Ovary (tissue), 9 donors: ENCODE measurements around the gene GREM1. TPM values are rescaled to one million over a fixed set of nuclear protein-coding genes. Genes with fewer than 3 reads are reported as not detected.

ENCODE experiments used
- DNase-seq, 5 donors: peaks; one replicate each; pipeline ENCODE4 v3.0.0-alpha.2; 2019 to 2020
- H3K27ac ChIP-seq, 2 donors: fragments of 200-600 bp; one replicate each; pipeline versions ENCODE4 v1.5.1 to v1.8.0; 2019 to 2022
- H3K27me3 ChIP-seq: fragments of 200-600 bp; one replicate; pipeline ENCODE4 v1.8.0; 2022
- H3K36me3 ChIP-seq: fragments of 200-600 bp; sonication (generic); one replicate; pipeline ENCODE4 v1.5.1; 2019
- H3K4me1 ChIP-seq: one replicate; pipeline ENCODE4 v1.8.1; 2013; ENCODE audit warnings: mild to moderate bottlenecking, moderate library complexity; ENCODE audit not compliant: insufficient read depth
- H3K4me3 ChIP-seq: fragments of 200-600 bp; sonication (generic); one replicate; pipeline ENCODE4 v1.5.1; 2017
- H3K9me3 ChIP-seq, 2 donors: fragments of 200-600 bp in 1 of 2; sonication (generic) in 1 of 2; one replicate each; pipeline versions ENCODE4 v1.5.1 to v1.8.1; 2013 to 2019; ENCODE audit warnings: mild to moderate bottlenecking in 1 of 2, moderate library complexity in 1 of 2
- CTCF ChIP-seq, 3 donors: fragments of 450-650 bp in 2 of 3; fragments of 200-600 bp in 1 of 3; IDR thresholded peaks; one replicate each; pipeline versions ENCODE4 v1.5.1 to v1.8.0; 2016 to 2022; ENCODE audit warnings: antibody characterized with exemption in 3 of 3, mild to moderate bottlenecking in 1 of 3
- EP300 ChIP-seq: sonication (generic); formaldehyde crosslinking; IDR thresholded peaks from one replicate; pipeline ENCODE4 v1.6.1; 2017; ENCODE audit warnings: antibody characterized with exemption
- POLR2A ChIP-seq: fragments of 450-650 bp; IDR thresholded peaks from one replicate; pipeline ENCODE4 v1.6.1; 2017; ENCODE audit warnings: antibody characterized with exemption, mild to moderate bottlenecking, moderate library complexity
- WGBS, 3 donors: extraction: QIAGEN DNeasy Blood & Tissue Kit in 1 of 3; methylation state at CpG; one replicate each; pipeline versions ENCODE4 v1.1.5 to v1.1.7; 2013 to 2017; 5-methylcytosine and 5-hydroxymethylcytosine counted together
- intact Hi-C, 4 donors: fragments of 100-400 bp; cut with DNase I; formaldehyde crosslinking; loops; one replicate each; pipeline versions ENCODE4 v1.11.0 to v1.15.1; 2022 to 2023
- polyA plus RNA-seq, 2 donors: library from polyadenylated mRNA; stranded (reverse); fragments of 200-250 nt in 1 of 2; fragments of 350-450 nt in 1 of 2; fragmentation: Illumina TruSeq in 1 of 2; extraction: RNeasy Lipid Tissue Mini Kit (QIAGEN cat#74804) in 1 of 2; gene quantifications; one replicate each; pipeline ENCODE4 v1.2.3, GENCODE V29; 2013 to 2014
- total RNA-seq, 7 donors: library from RNA; depleted of rRNA in 2 of 7; stranded (reverse); fragments of >200 nt in 2 of 7; fragmentation: NEBNext Ultra II Directional in 3 of 7; extraction: Animal tissue kit (Norgen Biotek cat#: 25700) in 3 of 7; gene quantifications; one replicate each; pipeline versions ENCODE4 v1.1.0 to v1.2.4, GENCODE V29; 2016 to 2023
- donor health status: DM: no; HTN: no; CAD: no; lungs with moderate emphysema.
- donor health status: DM: no; HTN: no; CAD: no.
- donor health status: Bipolar disorder and iron deficiency.
- donor health status: DM: yes; HTN: yes; CAD: no.
- donor health status: DM: no; HTN: no; CAD: no.
- donor health status: DM: yes; HTN: yes; CAD: no.

GREM1 gene
- total and polyA plus RNA-seq, 9 donors, result 0.11 to 10.9 (median 0.49) TPM; not detected in 3

GRCh38 chr15:32739522-32740063 lies 21.8 kb downstream of the GREM1 start:
- no peaks in the 10 kb centered on the region for H3K9me3 ChIP-seq
- H3K27me3 ChIP-seq, result no peaks in the 10 kb centered on the region
- intact Hi-C loops, result no loop called here
- no peak for DNase-seq
- TF ChIP-seq CTCF (IDR thresholded peaks at IDR 0.05), result no peak
- no peak for TF ChIP-seq EP300
- TF ChIP-seq POLR2A, result no peak
- H3K4me3 ChIP-seq, result no peak overlapping the region
- no peak overlapping the region for H3K27ac ChIP-seq
- WGBS, 3 donors, result 68 to 87% (median 79%) methylated on average over 1 of the region's 1 CpG
- H3K4me1 ChIP-seq, result no peaks in the 10 kb centered on the region
- H3K36me3 ChIP-seq, result no peaks in the 10 kb centered on the region

- no peak overlapping the region for H3K27ac ChIP-seq
- no peaks in the 10 kb centered on the region for H3K27me3 ChIP-seq
- no peak for TF ChIP-seq POLR2A
- TF ChIP-seq EP300, result no peak
- no peak for TF ChIP-seq CTCF (IDR thresholded peaks at IDR 0.05)
- 38 to 57% (median 45%) methylated on average over 5 of the region's 5 CpGs for WGBS, 3 donors
- H3K4me3 ChIP-seq, result no peak overlapping the region
- H3K9me3 ChIP-seq, result no peaks in the 10 kb centered on the region
- no peaks in the 10 kb centered on the region for H3K36me3 ChIP-seq
- H3K4me1 ChIP-seq, result no peaks in the 10 kb centered on the region
- DNase-seq, result no peak
- intact Hi-C loops, result no loop called here
Measured at GRCh38 chr15:32743411-32744140, 25.8 kb downstream of the GREM1 start.

- no peak for DNase-seq
- H3K4me3 ChIP-seq, result no peak overlapping the region
- H3K9me3 ChIP-seq, result no peaks in the 10 kb centered on the region
- intact Hi-C loops, result no loop called here
- H3K4me1 ChIP-seq, result no peaks in the 10 kb centered on the region
- TF ChIP-seq EP300 (no peak), CTCF (IDR thresholded peaks at IDR 0.05) (no peak), POLR2A (no peak)
- no peaks in the 10 kb centered on the region for H3K27me3 ChIP-seq
- WGBS, 3 donors, result 86 to 91% (median 89%) methylated on average over 4 of the region's 4 CpGs
- H3K27ac ChIP-seq, result no peak overlapping the region
- H3K36me3 ChIP-seq, result no peaks in the 10 kb centered on the region
Measured at GRCh38 chr15:32746116-32746857, 28.5 kb downstream of the GREM1 start.

- intact Hi-C loops, result no loop called here
- no peaks in the 10 kb centered on the region for H3K36me3 ChIP-seq
- H3K4me3 ChIP-seq, result no peak overlapping the region
- no peak for DNase-seq
- 82 to 92% (median 84%) methylated on average over 4 of the region's 4 CpGs for WGBS, 3 donors
- TF ChIP-seq CTCF (IDR thresholded peaks at IDR 0.05), result no peak
- no peak for TF ChIP-seq EP300
- TF ChIP-seq POLR2A, result no peak
- no peaks in the 10 kb centered on the region for H3K4me1 ChIP-seq
- no peaks in the 10 kb centered on the region for H3K9me3 ChIP-seq
- no peaks in the 10 kb centered on the region for H3K27me3 ChIP-seq
- no peak overlapping the region for H3K27ac ChIP-seq
Measured at GRCh38 chr15:32747921-32748342, 30.1 kb downstream of the GREM1 start.
